Measurements from ENCODE around the gene GNB4.

DNA sequence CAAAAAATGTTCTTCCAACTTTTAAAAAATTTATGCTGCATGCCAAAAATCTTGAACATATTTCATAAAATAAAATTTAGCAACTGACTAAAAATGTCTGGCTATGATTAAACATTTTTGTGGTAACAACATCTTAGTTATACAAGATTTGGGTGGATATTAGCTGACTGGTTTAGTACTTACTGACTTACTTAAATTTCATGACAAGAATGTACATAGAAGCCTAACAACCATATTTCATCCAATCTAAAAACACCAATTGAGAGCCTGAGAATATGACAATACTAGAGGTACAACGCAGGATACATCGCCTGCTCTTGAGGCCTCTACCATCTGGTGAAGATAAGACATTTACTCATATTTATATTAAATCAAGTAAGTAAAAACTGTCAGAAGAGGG is 34.6 kb downstream of the GNB4 start:
- no peak for TF ChIP-seq CTCF (IDR thresholded peaks at IDR 0.05; ENCODE audit: control extremely low read depth in 1 of 3, insufficient read depth in 1 of 3, low read depth in 1 of 3, low read length in 3 of 3)
- no peak for TF ChIP-seq NRF1 (IDR thresholded peaks at IDR 0.05; ENCODE audit: low read depth, low read length)
- TF ChIP-seq EZH2 (IDR thresholded peaks at IDR 0.05; ENCODE audit: low read depth, low read length, severe bottlenecking): no peak
- TF ChIP-seq POLR2A (IDR thresholded peaks at IDR 0.05; ENCODE audit: control extremely low read depth in 1 of 2, low read depth in 2 of 2, low read length in 2 of 2): no peak
- TF ChIP-seq CHD2 (IDR thresholded peaks at IDR 0.05; ENCODE audit: low read length): no peak
- no peak for TF ChIP-seq YY1 (IDR thresholded peaks at IDR 0.05; ENCODE audit: low read depth, low read length)
- no peak for TF ChIP-seq CEBPB (IDR thresholded peaks at IDR 0.05; ENCODE audit: low read depth, low read length)
- no peak for TF ChIP-seq ATF2 (IDR thresholded peaks at IDR 0.05; ENCODE audit: low read length)
- no peak for TF ChIP-seq EP300 (IDR thresholded peaks at IDR 0.05; ENCODE audit: borderline replicate concordance in 1 of 2, low read depth in 2 of 2, low read length in 2 of 2)

Data from H1 (cell line).